DND-41 (cell line): ENCODE data around the gene PIGW.

ENCODE experiments used
- ATAC-seq: fragments of 200-7000 bp; cut with Tn5 transposase; 3 replicates; pipeline ENCODE4 v1.9.1; 2021; ENCODE audit warnings: low read depth; ENCODE audit not compliant: insufficient read depth
- DNase-seq: peaks from one replicate; pipeline ENCODE4 v3.0.0-alpha.2; 2020
- H2AFZ ChIP-seq: 2 replicates; pipeline ENCODE4 v1.6.0; 2012; ENCODE audit warnings: low read depth, low read length
- H3K27ac ChIP-seq: 2 replicates; pipeline ENCODE4 v1.5.1; 2012; ENCODE audit warnings: low read length, inconsistent platforms
- H3K27me3 ChIP-seq: fragments of 200-600 bp; sonication (generic); 2 replicates; pipeline ENCODE4 v1.6.0; 2012; ENCODE audit warnings: low read length, mild to moderate bottlenecking, inconsistent platforms; ENCODE audit not compliant: insufficient read depth, poor library complexity
- H3K36me3 ChIP-seq: 2 replicates; pipeline ENCODE4 v1.5.1; 2012; ENCODE audit warnings: low read length, inconsistent platforms; ENCODE audit not compliant: insufficient read depth
- H3K4me1 ChIP-seq: 2 replicates; pipeline ENCODE4 v1.5.1; 2012; ENCODE audit warnings: mild to moderate bottlenecking, low read length; ENCODE audit not compliant: insufficient read depth
- H3K4me2 ChIP-seq: 2 replicates; pipeline ENCODE4 v1.6.0; 2012; ENCODE audit warnings: mild to moderate bottlenecking, moderate library complexity, low read length, inconsistent platforms; ENCODE audit not compliant: insufficient read depth
- H3K4me3 ChIP-seq, 2 experiments: fragments of 200-600 bp in 1 of 2; shearing (Covaris generic) in 1 of 2; 2 replicates each; pipeline ENCODE4 v1.5.1; 2012 to 2016; ENCODE audit warnings: inconsistent platforms in 2 of 2, low read length in 2 of 2, mild to moderate bottlenecking in 2 of 2, low read depth in 1 of 2, moderate library complexity in 1 of 2
- H3K79me2 ChIP-seq: 2 replicates; pipeline ENCODE4 v1.6.0; 2012; ENCODE audit warnings: low read length, inconsistent platforms; ENCODE audit not compliant: insufficient read depth
- H3K9ac ChIP-seq: 2 replicates; pipeline ENCODE4 v1.6.0; 2012; ENCODE audit warnings: low read depth, mild to moderate bottlenecking, inconsistent platforms, low read length, moderate library complexity
- H3K9me3 ChIP-seq: 2 replicates; pipeline ENCODE4 v1.5.1; 2012; ENCODE audit warnings: low read length, moderate library complexity, mild to moderate bottlenecking, inconsistent platforms; ENCODE audit not compliant: insufficient read depth, severe bottlenecking
- H4K20me1 ChIP-seq: 2 replicates; pipeline ENCODE4 v1.6.0; 2012; ENCODE audit warnings: low read length; ENCODE audit not compliant: insufficient read depth
- CTCF ChIP-seq: IDR thresholded peaks from 2 replicates; pipeline ENCODE4 v1.5.1; 2012; ENCODE audit warnings: borderline replicate concordance, low read length, moderate library complexity, mild to moderate bottlenecking; ENCODE audit not compliant: poor library complexity, severe bottlenecking; ENCODE audit errors: extremely low read depth
- EZH2 ChIP-seq: IDR thresholded peaks from 3 replicates; pipeline ENCODE4 v1.6.1; 2012; ENCODE audit warnings: borderline replicate concordance, low read depth, mild to moderate bottlenecking, moderate library complexity, low read length, inconsistent platforms; ENCODE audit not compliant: severe bottlenecking

The PIGW gene

DNA sequence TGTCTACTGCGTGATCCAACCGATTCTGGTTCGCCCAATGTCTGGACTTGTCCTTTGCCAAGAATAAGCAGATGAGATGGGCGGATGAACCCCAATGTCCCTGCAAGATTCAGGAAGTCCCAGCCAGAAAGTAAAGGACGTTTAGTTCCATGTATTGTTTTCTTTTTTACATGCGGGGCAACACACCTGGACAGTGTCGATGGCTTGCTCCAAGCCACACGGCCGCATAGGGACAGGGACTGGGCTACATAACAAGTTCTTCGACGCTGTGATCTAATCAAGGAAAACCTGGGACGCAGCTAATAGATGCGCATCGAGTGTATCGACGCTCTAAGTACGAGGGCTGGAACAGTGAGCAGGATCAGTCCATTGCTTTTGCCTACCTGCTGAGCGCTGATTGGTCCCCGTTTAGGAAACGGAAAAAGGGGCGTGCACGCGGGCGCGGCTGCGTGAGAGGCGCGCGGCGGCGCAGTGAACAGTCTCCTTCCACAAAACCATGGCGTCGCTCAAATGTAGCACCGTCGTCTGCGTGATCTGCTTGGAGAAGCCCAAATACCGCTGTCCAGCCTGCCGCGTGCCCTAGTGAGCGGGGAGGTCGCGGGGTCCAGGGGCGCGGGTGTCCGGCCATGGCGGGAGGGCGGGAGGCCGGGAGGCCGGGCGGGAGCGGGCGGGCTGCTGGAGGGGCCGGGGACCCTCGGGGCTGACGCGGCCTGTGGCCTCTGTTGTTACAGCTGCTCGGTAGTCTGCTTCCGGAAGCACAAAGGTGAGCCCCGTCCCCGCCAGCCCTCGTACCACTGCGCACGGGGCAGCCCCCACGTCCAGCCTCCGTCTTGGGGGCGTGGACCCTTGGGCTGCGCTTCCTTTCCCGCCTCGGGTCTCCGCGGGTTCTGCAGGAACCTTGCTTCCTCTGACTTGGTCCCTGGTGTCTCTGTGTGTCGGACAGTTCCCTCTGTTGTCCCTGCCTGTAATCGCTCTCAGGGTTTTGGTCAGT is 48.3 kb upstream of the PIGW start, which contains the start of gene ZNHIT3:
Gene ZNHIT3 (plus strand): TSS at position 478 of the 991 bp plus-strand sequence. CDS start 19 bp downstream, at position 497.
- H3K4me1 ChIP-seq, result peaks cover 40% of the 10 kb centered on the region
- H2AFZ ChIP-seq, result peak within 1 kb of the TSS; percentile 97
- no peaks in the 10 kb centered on the region for H3K9me3 ChIP-seq
- H3K27ac ChIP-seq, result peak within 1 kb of the TSS; percentile 84
- peaks cover 16% of the 10 kb centered on the region for H3K36me3 ChIP-seq
- H3K9ac ChIP-seq, result peak within 1 kb of the TSS; percentile 73
- DNase-seq (peak; percentile 93), ATAC-seq (peak; percentile 98)
- H3K4me2 ChIP-seq, result peak within 1 kb of the TSS; percentile 89
- peak within 1 kb of the TSS; percentile 82 to 99 for H3K4me3 ChIP-seq
- TF ChIP-seq CTCF, result no peak
- TF ChIP-seq EZH2, result no peak
- peaks cover 13% of the 10 kb centered on the region for H4K20me1 ChIP-seq
- H3K79me2 ChIP-seq, result peaks cover 58% of the 10 kb centered on the region
- no peaks in the 10 kb centered on the region for H3K27me3 ChIP-seq

DNA sequence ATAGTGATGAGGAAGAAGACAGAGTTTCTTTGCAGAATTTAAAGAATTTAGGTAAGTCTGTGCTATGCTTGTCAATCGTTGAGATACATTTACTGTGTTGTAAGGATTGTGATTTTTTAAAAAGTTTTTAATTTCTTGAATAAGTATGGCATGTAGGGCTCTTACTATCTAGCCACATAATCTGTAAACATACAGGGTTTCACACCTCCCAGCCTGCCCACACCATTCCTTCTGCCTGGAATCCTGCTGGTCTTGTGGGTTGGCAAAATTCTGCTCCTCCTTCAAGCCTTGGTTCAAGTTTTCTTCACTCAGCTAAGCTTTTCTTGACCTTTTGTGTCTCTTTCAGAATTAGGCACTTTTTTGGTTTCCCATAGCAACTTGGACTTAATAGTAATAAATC is 40.8 kb upstream of the PIGW start:
- TF ChIP-seq CTCF, result no peak
- no peak for TF ChIP-seq EZH2
- DNase-seq (no peak), ATAC-seq (no peak)
- no peak overlapping the region for H3K4me2 ChIP-seq
- peaks cover 44% of the 10 kb centered on the region for H3K79me2 ChIP-seq
- H3K27ac ChIP-seq, result no peak overlapping the region
- H3K36me3 ChIP-seq, result peaks cover 86% of the 10 kb centered on the region
- H3K4me3 ChIP-seq, result no peak overlapping the region
- H3K9me3 ChIP-seq, result no peaks in the 10 kb centered on the region
- no peak overlapping the region for H3K9ac ChIP-seq
- no peak overlapping the region for H2AFZ ChIP-seq
- H3K27me3 ChIP-seq, result no peaks in the 10 kb centered on the region
- peaks cover 7% of the 10 kb centered on the region for H3K4me1 ChIP-seq
- peaks cover 38% of the 10 kb centered on the region for H4K20me1 ChIP-seq

- no peak for TF ChIP-seq EZH2
- TF ChIP-seq CTCF, result no peak
- H3K36me3 ChIP-seq, result peaks cover 88% of the 10 kb centered on the region
- H2AFZ ChIP-seq, result no peak overlapping the region
Measured at GRCh38 chr17:36494674-36495073, 40.1 kb upstream of the PIGW start.

More at GRCh38 chr17:36494674-36495073, 40.1 kb upstream of the PIGW start:
- Histone ChIP-seq H3K27me3 (no peaks in the 10 kb centered on the region), H3K4me3 (no peak overlapping the region), H4K20me1 (peaks cover 38% of the 10 kb centered on the region), H3K9me3 (no peaks in the 10 kb centered on the region), H3K4me1 (no peaks in the 10 kb centered on the region), H3K9ac (no peak overlapping the region), H3K4me2 (no peak overlapping the region), H3K79me2 (peaks cover 37% of the 10 kb centered on the region), H3K27ac (no peak overlapping the region)
- ATAC-seq (no peak), DNase-seq (no peak)
